Kidney tubule cell (primary cell): ENCODE data around the gene SETD1A.

Experiments used
- DNase-seq: peaks from one replicate; pipeline ENCODE4 v3.0.0-alpha.2; 2018; ENCODE audit warnings: low spot score

The SETD1A gene

DNA sequence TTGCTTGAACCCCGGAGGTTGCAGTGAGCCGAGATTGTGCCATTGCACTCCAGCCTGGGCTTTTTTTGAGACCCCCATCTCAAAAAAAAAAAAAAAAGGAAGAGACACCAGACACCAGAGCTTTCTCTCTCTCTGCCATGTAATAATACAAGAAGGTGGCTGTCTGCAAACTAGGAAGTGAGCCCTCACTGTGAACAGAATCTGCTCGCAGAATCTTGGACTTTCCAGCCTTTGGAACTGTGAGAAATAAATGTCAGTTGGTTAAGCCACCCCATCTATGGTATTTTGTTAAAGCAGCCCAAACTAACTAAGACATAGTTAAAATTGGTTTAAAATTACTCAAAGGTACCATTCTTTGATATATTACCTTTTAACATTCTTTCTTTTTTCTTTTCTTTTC lies 63.0 kb downstream of the SETD1A start:
- DNase-seq: no peak

- no peak for DNase-seq
Measured at GRCh38 chr16:31022544-31023251, 65.1 kb downstream of the SETD1A start.

GRCh38 chr16:31023252-31023602 lies 65.7 kb downstream of the SETD1A start:
- no peak for DNase-seq

DNA sequence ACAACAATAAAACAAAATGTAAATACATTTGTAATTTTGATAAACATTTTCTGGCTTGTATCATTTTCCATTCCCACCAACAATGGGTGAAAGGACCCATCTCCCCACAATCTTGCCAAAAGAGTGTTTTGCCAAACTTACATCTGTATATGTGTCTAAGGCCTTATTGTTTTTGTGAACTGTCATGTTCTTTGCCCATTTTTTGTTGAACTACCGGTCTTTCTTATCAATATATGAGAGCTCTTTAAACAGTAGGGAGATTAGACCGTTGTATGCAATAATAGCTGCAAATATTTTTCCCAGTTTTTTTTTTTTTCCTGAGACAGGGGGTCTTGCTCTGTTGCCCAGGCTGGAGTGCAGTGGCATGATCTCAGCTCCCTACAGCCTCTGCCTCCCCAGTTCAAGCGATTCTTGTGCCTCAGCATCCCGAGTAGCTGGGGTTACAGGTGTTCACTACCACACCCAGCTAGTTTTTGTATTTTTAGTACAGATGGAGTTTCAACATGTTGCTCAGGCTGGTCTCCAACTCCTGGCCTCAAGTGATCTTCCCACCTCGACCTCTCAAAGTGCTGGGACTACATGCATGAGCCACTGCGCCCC lies 66.2 kb downstream of the SETD1A start:
- no peak for DNase-seq

- DNase-seq: no peak
Measured at GRCh38 chr16:31025339-31025738, 67.8 kb downstream of the SETD1A start.

- DNase-seq: no peak
Measured at GRCh38 chr16:31029272-31029671, 71.7 kb downstream of the SETD1A start.

DNA sequence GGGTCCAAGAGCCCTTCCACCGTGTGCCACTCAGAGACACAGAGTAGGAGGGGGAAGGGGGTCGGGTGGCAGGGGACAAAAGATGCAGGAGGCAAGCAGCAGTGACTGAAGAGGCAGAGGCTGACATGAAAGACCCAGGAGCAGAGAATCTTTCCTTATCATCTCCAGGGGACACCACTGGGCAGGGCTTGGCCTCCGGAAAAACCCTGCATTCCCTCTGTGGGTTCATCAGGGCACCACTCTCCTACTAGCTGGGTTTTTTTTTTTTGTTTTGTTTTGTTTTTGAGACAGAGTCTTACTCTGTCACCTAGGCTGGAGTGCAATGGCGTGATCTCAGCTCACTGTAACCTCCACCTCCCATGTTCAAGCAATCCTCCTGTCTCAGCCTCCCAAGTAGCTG lies 73.7 kb downstream of the SETD1A start:
- DNase-seq: no peak

GRCh38 chr16:31032736-31033708 lies 75.5 kb downstream of the SETD1A start, which contains the start of gene STX4:
Gene STX4 (plus strand): TSS chr16:31033558. CDS start chr16:31033806, 248 bp downstream.
- DNase-seq: peak; percentile 97

DNA sequence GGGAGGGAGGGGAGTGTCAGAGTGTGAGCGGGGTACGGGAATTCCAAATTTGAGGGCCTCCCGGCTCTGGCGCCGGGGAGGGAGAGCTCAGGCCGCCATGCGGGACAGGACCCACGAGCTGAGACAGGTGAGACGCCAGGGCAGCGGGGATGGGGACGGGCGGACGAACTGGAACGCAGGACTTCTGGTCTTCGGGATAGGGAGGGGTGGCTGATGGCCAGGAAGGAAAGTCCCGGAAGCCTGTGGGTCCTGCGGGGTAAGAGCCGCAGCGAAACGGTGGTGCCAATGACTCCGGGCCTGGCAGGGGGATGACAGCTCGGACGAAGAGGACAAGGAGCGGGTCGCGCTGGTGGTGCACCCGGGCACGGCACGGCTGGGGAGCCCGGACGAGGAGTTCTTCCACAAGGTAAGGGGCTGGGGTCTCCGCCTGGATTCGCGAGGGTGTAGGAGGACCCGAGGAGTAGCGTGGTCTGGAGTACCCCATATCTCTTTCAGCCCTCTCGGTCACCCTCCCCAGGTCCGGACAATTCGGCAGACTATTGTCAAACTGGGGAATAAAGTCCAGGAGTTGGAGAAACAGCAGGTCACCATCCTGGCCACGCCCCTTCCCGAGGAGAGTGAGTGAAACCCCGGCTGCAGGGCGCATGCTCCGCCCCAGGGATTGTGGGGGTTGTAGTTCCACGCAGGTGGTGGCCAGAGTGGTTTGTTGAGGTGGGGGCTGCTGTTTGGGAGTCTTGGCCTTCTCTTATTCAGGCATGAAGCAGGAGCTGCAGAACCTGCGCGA lies 76.3 kb downstream of the SETD1A start:
- peak; percentile 78 for DNase-seq
